ENCODE measurements around the gene CADPS.

CADPS gene

DNA sequence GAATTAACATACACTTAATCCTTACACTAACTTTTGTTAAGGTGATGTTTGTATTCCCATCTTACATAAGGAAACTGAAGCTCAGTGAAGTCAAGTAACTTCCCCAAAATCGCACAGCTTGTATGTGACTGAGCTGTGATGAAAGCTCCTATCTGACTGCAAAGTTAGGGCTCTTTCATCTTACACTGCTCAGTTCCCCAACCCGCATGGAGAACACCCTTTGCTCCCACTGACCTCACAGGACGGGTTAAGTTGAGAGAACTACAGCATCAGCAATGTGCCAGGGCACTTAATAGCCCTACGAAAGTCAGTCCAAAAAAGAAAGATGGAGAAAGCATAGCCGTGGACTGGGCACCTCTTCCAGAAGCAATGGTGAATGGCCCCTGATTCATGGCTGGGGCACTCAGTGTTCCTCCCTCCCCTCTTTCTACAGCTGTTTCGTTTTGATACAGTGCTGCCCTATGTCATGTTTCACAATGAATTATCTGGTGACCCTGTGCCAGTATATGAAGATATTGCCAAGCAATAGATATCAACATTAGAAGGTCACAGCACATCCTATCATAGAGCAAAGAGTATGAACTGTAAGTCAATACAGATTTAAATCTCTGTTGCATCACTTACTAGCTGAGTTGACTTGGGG is 38.0 kb downstream of the CADPS start:
- TF ChIP-seq, protein P1, sequence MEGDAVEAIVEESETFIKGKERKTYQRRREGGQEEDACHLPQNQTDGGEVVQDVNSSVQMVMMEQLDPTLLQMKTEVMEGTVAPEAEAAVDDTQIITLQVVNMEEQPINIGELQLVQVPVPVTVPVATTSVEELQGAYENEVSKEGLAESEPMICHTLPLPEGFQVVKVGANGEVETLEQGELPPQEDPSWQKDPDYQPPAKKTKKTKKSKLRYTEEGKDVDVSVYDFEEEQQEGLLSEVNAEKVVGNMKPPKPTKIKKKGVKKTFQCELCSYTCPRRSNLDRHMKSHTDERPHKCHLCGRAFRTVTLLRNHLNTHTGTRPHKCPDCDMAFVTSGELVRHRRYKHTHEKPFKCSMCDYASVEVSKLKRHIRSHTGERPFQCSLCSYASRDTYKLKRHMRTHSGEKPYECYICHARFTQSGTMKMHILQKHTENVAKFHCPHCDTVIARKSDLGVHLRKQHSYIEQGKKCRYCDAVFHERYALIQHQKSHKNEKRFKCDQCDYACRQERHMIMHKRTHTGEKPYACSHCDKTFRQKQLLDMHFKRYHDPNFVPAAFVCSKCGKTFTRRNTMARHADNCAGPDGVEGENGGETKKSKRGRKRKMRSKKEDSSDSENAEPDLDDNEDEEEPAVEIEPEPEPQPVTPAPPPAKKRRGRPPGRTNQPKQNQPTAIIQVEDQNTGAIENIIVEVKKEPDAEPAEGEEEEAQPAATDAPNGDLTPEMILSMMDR (IDR thresholded peaks at IDR 0.05) = no peak

DNA sequence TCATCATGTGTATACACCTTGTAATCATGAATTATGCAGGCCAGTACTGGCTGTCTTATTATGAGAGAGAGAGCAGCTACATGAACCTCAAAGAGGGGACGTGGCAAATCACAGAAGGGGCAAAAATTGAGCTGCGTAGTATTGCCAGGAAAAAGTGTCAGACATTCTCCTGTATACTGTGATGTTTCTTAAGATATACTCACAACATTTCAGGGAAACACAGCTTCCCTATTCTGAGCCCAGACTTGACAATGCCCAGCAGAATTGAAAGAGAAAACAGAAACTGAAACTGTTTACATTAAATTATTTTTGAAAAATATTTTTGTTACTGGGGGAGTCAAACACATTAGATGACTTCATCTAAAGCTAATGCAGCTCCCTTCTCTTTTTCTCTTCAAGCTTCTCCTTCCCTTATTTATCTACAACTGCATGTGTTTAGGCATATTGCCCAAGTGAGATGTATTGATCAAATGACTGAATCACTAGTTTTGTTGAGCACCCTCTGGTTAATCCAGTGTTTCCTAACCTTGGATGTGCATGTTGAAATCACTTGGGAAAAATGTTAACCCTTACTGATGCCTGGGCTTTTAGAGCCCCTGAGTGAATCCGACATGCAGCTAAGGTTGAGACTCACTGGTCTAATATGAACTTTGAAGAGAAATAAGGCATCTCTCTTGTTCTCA is 39.5 kb downstream of the CADPS start:
- TF ChIP-seq, protein P1 (IDR thresholded peaks at IDR 0.05) = no peak

DNA sequence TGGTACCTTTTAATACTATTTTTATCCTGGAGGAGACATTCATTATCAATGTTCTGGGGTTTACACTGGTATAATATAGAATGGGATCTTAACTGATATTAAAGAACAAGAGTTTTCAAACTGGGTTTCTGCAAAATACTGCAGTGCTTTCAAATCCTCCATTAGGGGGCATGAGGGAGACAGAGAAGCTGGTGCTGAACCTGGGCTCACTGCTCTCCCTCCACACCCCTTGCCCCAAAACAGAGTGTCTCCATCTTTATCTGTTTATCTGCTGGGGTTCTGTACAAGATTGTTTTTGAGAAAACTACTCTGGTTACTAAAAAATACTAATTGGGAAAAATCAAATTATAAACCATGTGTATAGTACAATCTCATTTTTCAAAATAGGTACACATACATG is 41.7 kb downstream of the CADPS start:
- TF ChIP-seq, protein P1 (IDR thresholded peaks at IDR 0.05) = no peak

DNA sequence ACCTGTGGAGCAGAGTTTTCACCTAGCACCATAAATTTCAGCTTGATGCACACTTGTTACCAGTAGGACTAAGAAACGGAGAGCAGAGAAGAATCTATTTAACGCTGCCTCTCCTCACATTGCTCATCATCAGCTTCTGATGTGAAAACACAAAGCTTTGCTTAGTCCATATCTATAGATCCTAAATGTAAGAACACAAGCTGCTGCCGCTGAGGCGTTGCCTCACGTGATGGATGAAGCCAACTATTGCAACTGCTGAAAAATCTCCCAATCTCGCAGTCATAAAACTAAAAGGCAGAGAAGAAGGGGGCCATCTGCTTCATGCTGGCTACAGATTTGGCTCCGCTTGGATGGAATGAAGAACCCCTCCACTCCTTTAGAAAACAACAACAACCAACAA is 42.7 kb downstream of the CADPS start:
- TF ChIP-seq, protein P1 (IDR thresholded peaks at IDR 0.05) = no peak

DNA sequence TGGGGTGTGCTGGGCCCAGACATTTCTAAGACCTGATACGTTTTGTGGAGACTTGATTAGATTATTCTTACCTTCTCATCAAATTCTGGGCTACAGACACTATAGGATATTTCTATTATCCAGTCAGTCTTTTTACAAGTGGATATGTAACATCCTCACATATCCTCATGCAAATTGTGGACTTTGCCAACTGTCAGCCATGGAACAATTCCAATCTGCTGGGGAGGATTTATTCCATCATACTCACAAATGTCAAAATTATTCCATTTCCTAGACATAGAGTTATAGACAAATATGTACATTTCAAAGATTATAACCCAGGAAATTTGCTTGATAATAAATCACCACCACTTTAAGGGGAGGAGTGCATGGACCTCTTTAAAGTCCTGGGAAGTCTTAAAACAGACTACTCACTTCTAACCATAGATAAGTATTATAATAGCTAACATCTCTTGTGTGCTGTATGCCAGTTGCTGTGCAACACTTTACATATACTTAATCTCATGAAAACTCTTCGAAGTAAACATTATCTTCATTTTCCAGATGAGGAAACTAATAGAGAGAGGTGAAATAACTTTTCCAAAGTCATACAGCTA is 44.4 kb downstream of the CADPS start:
- TF ChIP-seq, protein P1 (IDR thresholded peaks at IDR 0.05) = no peak

GRCh38 chr3:62827550-62827949 is 47.7 kb downstream of the CADPS start:
- TF ChIP-seq, protein P1 (IDR thresholded peaks at IDR 0.05) = no peak

- TF ChIP-seq, protein P1 (IDR thresholded peaks at IDR 0.05) = no peak
Observed at GRCh38 chr3:62824965-62825592, 50.1 kb downstream of the CADPS start.
